WTC11 (cell line): ENCODE data around the gene TMPRSS3. TPM values are rescaled to one million over a fixed set of nuclear protein-coding genes. Genes with fewer than 3 reads are reported as not detected.

ENCODE experiments used
- ATAC-seq: fragments of 200-7000 bp; cut with Tn5 transposase; 2 replicates; pipeline ENCODE4 v1.10.0; 2021; ENCODE audit warnings: mild to moderate bottlenecking, moderate library complexity
- CTCF ChIA-PET: fragments of 300-600 bp; sonication (Branson Sonifier 250); formaldehyde crosslinking; loops from one replicate; lab custom pipeline; 2021; ENCODE audit warnings: antibody characterized with exemption; lab: Charles Lee
- POLR2A ChIA-PET: fragments of 350-600 bp; sonication (Branson Sonifier 250); formaldehyde crosslinking; loops from one replicate; lab custom pipeline; 2021; ENCODE audit warnings: antibody characterized with exemption; lab: Charles Lee
- DNase-seq: peaks from one replicate; pipeline ENCODE4 v3.0.0; 2021; ENCODE audit warnings: low spot score
- H3K27ac Mint-ChIP-seq: 2 replicates; pipeline ENCODE4 v1.8.0; 2021; ENCODE audit warnings: mixed read lengths
- H3K27me3 Mint-ChIP-seq: 2 replicates; pipeline ENCODE4 v1.8.0; 2021; ENCODE audit warnings: low read depth, mild to moderate bottlenecking, moderate library complexity, mixed read lengths
- H3K36me3 Mint-ChIP-seq: 2 replicates; pipeline ENCODE4 v1.8.0; 2021; ENCODE audit warnings: mixed read lengths
- H3K4me1 Mint-ChIP-seq: 2 replicates; pipeline ENCODE4 v1.8.0; 2022; ENCODE audit warnings: mixed read lengths
- H3K4me3 Mint-ChIP-seq: 2 replicates; pipeline ENCODE4 v1.8.0; 2021; ENCODE audit warnings: mild to moderate bottlenecking, moderate library complexity, mixed read lengths
- H3K9me3 Mint-ChIP-seq: 2 replicates; pipeline ENCODE4 v1.8.0; 2021; ENCODE audit warnings: mixed read lengths
- ETV6 ChIP-seq: sonication (generic); formaldehyde crosslinking; IDR thresholded peaks from 2 replicates; pipeline ENCODE4 v1.8.1; 2022; ENCODE audit warnings: mild to moderate bottlenecking, missing genetic modification reagents
- FOXP1 ChIP-seq: sonication (generic); formaldehyde crosslinking; IDR thresholded peaks from 2 replicates; pipeline ENCODE4 v1.8.0; 2022; ENCODE audit warnings: missing genetic modification reagents, mild to moderate bottlenecking, moderate library complexity, borderline replicate concordance
- KAT7 ChIP-seq: sonication (generic); formaldehyde crosslinking; IDR thresholded peaks from 2 replicates; pipeline ENCODE4 v1.8.1; 2023; ENCODE audit warnings: missing genetic modification reagents, mild to moderate bottlenecking, borderline replicate concordance
- MXD4 ChIP-seq: fragments of 250-450 bp; sonication (Bioruptor Pico); IDR thresholded peaks from 2 replicates; pipeline ENCODE4 v1.8.0; 2021; ENCODE audit warnings: mild to moderate bottlenecking, moderate library complexity, borderline replicate concordance
- MYBL2 ChIP-seq: sonication (generic); formaldehyde crosslinking; IDR thresholded peaks from 2 replicates; pipeline ENCODE4 v1.8.1; 2023; ENCODE audit warnings: mild to moderate bottlenecking, moderate library complexity, missing genetic modification reagents
- NFE2L1 ChIP-seq: sonication (generic); formaldehyde crosslinking; IDR thresholded peaks from 2 replicates; pipeline ENCODE4 v1.8.1; 2023; ENCODE audit warnings: missing genetic modification reagents
- NFYB ChIP-seq: sonication (generic); formaldehyde crosslinking; conservative IDR thresholded peaks from 2 replicates; pipeline ENCODE4 v1.8.0; 2022; ENCODE audit warnings: low read depth, missing genetic modification reagents
- NR2C2 ChIP-seq: sonication (generic); formaldehyde crosslinking; IDR thresholded peaks from 2 replicates; pipeline ENCODE4 v1.8.0; 2022; ENCODE audit warnings: mild to moderate bottlenecking, missing genetic modification reagents
- RELA ChIP-seq: sonication (generic); formaldehyde crosslinking; IDR thresholded peaks from 2 replicates; pipeline ENCODE4 v1.8.1; 2022; ENCODE audit warnings: missing genetic modification reagents, mild to moderate bottlenecking, borderline replicate concordance
- TCF7 ChIP-seq: sonication (generic); formaldehyde crosslinking; IDR thresholded peaks from 2 replicates; pipeline ENCODE4 v1.8.0; 2022; ENCODE audit warnings: mild to moderate bottlenecking, low read depth, missing genetic modification reagents, moderate library complexity
- TEAD1 ChIP-seq: sonication (generic); formaldehyde crosslinking; IDR thresholded peaks from 2 replicates; pipeline ENCODE4 v1.8.0; 2022; ENCODE audit warnings: mild to moderate bottlenecking, missing genetic modification reagents
- ZNF219 ChIP-seq: sonication (generic); formaldehyde crosslinking; IDR thresholded peaks from 2 replicates; pipeline ENCODE4 v1.8.0; 2023; ENCODE audit warnings: missing genetic modification reagents, mild to moderate bottlenecking, borderline replicate concordance
- ZNF263 ChIP-seq: sonication (generic); formaldehyde crosslinking; IDR thresholded peaks from 2 replicates; pipeline ENCODE4 v1.8.1; 2022; ENCODE audit warnings: low read depth, mild to moderate bottlenecking, moderate library complexity, missing genetic modification reagents
- total RNA-seq: library from RNA; stranded (reverse); gene quantifications from 3 replicates; pipeline ENCODE4 v1.2.3, GENCODE V29; 2021
- TF ChIP-seq, protein P1 (sequence below): sonication (generic); formaldehyde crosslinking; IDR thresholded peaks from 2 replicates; pipeline ENCODE4 v1.8.0; 2023; ENCODE audit warnings: missing genetic modification reagents, mild to moderate bottlenecking, borderline replicate concordance
- TF ChIP-seq, protein P2 (sequence below): sonication (generic); formaldehyde crosslinking; IDR thresholded peaks from 2 replicates; pipeline ENCODE4 v1.8.1; 2022; ENCODE audit warnings: missing genetic modification reagents, borderline replicate concordance
- TF ChIP-seq, protein P3 (sequence below): fragments of 200-600 bp; IDR thresholded peaks from 2 replicates; pipeline ENCODE4 v1.8.0; 2022; ENCODE audit warnings: antibody characterized with exemption
- TF ChIP-seq, protein P4 (sequence below): sonication (generic); formaldehyde crosslinking; IDR thresholded peaks from 2 replicates; pipeline ENCODE4 v1.8.1; 2023; ENCODE audit warnings: mild to moderate bottlenecking, missing genetic modification reagents
- TF ChIP-seq, protein P5 (sequence below): sonication (generic); formaldehyde crosslinking; IDR thresholded peaks from 2 replicates; pipeline ENCODE4 v1.8.1; 2023; ENCODE audit warnings: mild to moderate bottlenecking, missing genetic modification reagents, moderate library complexity
- TF ChIP-seq, protein P6 (sequence below): sonication (generic); formaldehyde crosslinking; IDR thresholded peaks from 2 replicates; pipeline ENCODE4 v1.8.0; 2023; ENCODE audit warnings: missing genetic modification reagents
- TF ChIP-seq, protein P7 (sequence below): sonication (generic); formaldehyde crosslinking; IDR thresholded peaks from 2 replicates; pipeline ENCODE4 v1.8.1; 2023; ENCODE audit warnings: mild to moderate bottlenecking, moderate library complexity, missing genetic modification reagents

The TMPRSS3 gene
- total RNA-seq, 1 experiment from 2014 or later, result 0.39 TPM

DNA sequence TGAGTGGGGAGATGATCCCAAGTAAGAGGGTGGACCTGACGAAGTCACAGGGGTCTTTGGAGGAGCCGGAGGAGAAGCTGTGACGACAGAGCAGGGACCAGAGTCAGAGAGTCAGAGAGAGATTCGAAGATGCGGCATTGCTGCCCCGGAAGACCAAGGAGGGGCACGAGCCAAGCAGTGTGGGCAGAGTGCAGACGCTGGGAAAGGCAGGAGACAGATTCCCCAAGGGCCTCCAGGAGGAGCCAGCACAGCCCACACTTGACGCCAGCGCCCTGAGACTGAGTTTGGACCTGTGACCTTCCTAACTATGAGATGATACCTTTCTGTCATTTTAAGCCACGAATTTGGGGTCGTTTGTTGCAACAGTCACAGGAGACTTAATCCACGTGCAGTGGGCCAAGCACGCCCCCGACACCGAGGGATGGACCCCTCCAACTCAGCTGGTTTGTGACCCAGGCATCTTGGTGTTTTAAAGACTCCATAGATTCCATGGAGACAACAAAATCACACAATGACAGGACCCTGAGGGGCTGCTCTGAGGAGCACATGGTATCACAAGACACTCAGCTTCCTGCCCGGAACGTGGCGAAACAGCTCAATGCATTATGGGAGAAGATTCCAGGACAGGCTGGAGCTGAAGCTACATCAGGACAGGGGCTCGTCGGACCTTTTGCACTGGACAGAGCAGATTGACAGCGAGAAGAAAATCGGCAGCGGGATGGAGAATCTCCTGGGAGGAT lies 18.5 kb downstream of the TMPRSS3 start:
- TF ChIP-seq MXD4 (CRISPR knock-in tag) (no peak), NR2C2 (CRISPR knock-in tag) (no peak), MYBL2 (CRISPR knock-in tag) (no peak), NFYB (no peak), FOXP1 (CRISPR knock-in tag) (no peak), ZNF219 (CRISPR knock-in tag) (no peak), NFE2L1 (CRISPR knock-in tag) (no peak), RELA (no peak), TEAD1 (no peak)
- TF ChIP-seq, protein P1, sequence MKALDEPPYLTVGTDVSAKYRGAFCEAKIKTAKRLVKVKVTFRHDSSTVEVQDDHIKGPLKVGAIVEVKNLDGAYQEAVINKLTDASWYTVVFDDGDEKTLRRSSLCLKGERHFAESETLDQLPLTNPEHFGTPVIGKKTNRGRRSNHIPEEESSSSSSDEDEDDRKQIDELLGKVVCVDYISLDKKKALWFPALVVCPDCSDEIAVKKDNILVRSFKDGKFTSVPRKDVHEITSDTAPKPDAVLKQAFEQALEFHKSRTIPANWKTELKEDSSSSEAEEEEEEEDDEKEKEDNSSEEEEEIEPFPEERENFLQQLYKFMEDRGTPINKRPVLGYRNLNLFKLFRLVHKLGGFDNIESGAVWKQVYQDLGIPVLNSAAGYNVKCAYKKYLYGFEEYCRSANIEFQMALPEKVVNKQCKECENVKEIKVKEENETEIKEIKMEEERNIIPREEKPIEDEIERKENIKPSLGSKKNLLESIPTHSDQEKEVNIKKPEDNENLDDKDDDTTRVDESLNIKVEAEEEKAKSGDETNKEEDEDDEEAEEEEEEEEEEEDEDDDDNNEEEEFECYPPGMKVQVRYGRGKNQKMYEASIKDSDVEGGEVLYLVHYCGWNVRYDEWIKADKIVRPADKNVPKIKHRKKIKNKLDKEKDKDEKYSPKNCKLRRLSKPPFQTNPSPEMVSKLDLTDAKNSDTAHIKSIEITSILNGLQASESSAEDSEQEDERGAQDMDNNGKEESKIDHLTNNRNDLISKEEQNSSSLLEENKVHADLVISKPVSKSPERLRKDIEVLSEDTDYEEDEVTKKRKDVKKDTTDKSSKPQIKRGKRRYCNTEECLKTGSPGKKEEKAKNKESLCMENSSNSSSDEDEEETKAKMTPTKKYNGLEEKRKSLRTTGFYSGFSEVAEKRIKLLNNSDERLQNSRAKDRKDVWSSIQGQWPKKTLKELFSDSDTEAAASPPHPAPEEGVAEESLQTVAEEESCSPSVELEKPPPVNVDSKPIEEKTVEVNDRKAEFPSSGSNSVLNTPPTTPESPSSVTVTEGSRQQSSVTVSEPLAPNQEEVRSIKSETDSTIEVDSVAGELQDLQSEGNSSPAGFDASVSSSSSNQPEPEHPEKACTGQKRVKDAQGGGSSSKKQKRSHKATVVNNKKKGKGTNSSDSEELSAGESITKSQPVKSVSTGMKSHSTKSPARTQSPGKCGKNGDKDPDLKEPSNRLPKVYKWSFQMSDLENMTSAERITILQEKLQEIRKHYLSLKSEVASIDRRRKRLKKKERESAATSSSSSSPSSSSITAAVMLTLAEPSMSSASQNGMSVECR (CRISPR knock-in tag), result no peak
- TF ChIP-seq, protein P2, sequence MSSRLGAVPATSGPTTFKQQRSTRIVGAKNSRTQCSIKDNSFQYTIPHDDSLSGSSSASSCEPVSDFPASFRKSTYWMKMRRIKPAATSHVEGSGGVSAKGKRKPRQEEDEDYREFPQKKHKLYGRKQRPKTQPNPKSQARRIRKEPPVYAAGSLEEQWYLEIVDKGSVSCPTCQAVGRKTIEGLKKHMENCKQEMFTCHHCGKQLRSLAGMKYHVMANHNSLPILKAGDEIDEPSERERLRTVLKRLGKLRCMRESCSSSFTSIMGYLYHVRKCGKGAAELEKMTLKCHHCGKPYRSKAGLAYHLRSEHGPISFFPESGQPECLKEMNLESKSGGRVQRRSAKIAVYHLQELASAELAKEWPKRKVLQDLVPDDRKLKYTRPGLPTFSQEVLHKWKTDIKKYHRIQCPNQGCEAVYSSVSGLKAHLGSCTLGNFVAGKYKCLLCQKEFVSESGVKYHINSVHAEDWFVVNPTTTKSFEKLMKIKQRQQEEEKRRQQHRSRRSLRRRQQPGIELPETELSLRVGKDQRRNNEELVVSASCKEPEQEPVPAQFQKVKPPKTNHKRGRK (CRISPR knock-in tag), result no peak
- TF ChIP-seq, protein P3, sequence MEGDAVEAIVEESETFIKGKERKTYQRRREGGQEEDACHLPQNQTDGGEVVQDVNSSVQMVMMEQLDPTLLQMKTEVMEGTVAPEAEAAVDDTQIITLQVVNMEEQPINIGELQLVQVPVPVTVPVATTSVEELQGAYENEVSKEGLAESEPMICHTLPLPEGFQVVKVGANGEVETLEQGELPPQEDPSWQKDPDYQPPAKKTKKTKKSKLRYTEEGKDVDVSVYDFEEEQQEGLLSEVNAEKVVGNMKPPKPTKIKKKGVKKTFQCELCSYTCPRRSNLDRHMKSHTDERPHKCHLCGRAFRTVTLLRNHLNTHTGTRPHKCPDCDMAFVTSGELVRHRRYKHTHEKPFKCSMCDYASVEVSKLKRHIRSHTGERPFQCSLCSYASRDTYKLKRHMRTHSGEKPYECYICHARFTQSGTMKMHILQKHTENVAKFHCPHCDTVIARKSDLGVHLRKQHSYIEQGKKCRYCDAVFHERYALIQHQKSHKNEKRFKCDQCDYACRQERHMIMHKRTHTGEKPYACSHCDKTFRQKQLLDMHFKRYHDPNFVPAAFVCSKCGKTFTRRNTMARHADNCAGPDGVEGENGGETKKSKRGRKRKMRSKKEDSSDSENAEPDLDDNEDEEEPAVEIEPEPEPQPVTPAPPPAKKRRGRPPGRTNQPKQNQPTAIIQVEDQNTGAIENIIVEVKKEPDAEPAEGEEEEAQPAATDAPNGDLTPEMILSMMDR, result no peak
- TF ChIP-seq, protein P4, sequence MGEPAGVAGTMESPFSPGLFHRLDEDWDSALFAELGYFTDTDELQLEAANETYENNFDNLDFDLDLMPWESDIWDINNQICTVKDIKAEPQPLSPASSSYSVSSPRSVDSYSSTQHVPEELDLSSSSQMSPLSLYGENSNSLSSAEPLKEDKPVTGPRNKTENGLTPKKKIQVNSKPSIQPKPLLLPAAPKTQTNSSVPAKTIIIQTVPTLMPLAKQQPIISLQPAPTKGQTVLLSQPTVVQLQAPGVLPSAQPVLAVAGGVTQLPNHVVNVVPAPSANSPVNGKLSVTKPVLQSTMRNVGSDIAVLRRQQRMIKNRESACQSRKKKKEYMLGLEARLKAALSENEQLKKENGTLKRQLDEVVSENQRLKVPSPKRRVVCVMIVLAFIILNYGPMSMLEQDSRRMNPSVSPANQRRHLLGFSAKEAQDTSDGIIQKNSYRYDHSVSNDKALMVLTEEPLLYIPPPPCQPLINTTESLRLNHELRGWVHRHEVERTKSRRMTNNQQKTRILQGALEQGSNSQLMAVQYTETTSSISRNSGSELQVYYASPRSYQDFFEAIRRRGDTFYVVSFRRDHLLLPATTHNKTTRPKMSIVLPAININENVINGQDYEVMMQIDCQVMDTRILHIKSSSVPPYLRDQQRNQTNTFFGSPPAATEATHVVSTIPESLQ, result no peak
- Mint-ChIP-seq H3K36me3 (peaks cover 5% of the 10 kb centered on the region; the same call in 1 of the 2 replicates), H3K9me3 (peaks cover 10% of the 10 kb centered on the region), H3K27me3 (peaks cover 3% of the 10 kb centered on the region; the same call in 1 of the 2 replicates), H3K4me1 (peaks cover 6% of the 10 kb centered on the region), H3K4me3 (no peak overlapping the region), H3K27ac (no peak overlapping the region)
- CTCF ChIA-PET, result interaction anchor here (2.1 kb wide), 1 partner anchor 67 kb away, joined by 11 read pairs; no protein-coding TSS in a partner anchor
- POLR2A ChIA-PET, result interaction anchor here (0.5 kb wide), 1 partner anchor 10 kb away, joined by 5 read pairs; no protein-coding TSS in a partner anchor
- ATAC-seq (no peak), DNase-seq (no peak)

DNA sequence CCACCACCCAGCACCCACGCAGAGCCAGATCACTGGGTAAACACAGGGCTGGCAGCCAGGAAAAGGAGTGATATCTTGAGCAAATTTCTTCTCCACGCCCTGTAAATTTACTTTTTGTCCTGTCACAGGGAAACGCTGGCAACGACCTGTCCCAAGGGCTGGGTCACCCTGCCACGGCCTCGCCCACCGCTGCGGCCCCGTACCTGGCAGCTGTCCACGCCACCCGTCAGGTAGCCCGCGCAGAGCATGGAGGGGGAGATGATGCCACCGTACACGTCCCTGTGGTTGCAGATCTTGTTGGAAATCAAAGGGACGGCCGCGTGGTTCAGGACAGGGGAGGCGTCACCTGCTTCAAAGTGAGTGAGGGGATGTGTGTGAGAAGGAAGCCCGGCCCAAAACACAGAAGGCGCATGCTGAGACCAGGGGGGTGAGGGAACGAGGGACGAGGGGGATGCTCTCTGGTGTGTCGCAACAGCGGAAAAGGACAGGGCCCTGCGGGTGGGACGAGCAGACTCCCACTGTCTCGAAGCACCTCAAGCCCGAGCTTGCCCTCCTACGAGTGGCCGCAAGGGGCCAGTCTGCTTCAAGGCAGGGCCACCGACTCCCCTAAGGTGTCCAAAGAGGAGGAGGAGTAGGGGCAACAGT lies 19.4 kb downstream of the TMPRSS3 start:
- H3K27me3 Mint-ChIP-seq, result peaks cover under 1% of the 10 kb centered on the region; the same call in 1 of the 2 replicates
- H3K36me3 Mint-ChIP-seq, result peaks cover under 1% of the 10 kb centered on the region; the same call in 1 of the 2 replicates
- peaks cover 2% of the 10 kb centered on the region for H3K9me3 Mint-ChIP-seq
- H3K4me1 Mint-ChIP-seq, result peaks cover 12% of the 10 kb centered on the region
- ChIA-PET CTCF (interaction anchor here (2.1 kb wide), 1 partner anchor 66 kb away, joined by 11 read pairs; no protein-coding TSS in a partner anchor), POLR2A (interaction anchor here (0.5 kb wide), 1 partner anchor 17 kb away, joined by 3 read pairs; no protein-coding TSS in a partner anchor)
- peak; percentile 38 for DNase-seq
- peak; percentile 19; the same call in 1 of the 2 replicates for ATAC-seq
- no peak overlapping the region for H3K4me3 Mint-ChIP-seq
- H3K27ac Mint-ChIP-seq, result no peak overlapping the region
- TF ChIP-seq ETV6 (CRISPR knock-in tag), result no peak
- TF ChIP-seq, protein P5, sequence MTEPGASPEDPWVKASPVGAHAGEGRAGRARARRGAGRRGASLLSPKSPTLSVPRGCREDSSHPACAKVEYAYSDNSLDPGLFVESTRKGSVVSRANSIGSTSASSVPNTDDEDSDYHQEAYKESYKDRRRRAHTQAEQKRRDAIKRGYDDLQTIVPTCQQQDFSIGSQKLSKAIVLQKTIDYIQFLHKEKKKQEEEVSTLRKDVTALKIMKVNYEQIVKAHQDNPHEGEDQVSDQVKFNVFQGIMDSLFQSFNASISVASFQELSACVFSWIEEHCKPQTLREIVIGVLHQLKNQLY (CRISPR knock-in tag), result no peak
- no peak for TF ChIP-seq TCF7 (CRISPR knock-in tag)
- no peak for TF ChIP-seq ZNF263 (CRISPR knock-in tag)
- no peak for TF ChIP-seq KAT7 (CRISPR knock-in tag)
- TF ChIP-seq, protein P6, sequence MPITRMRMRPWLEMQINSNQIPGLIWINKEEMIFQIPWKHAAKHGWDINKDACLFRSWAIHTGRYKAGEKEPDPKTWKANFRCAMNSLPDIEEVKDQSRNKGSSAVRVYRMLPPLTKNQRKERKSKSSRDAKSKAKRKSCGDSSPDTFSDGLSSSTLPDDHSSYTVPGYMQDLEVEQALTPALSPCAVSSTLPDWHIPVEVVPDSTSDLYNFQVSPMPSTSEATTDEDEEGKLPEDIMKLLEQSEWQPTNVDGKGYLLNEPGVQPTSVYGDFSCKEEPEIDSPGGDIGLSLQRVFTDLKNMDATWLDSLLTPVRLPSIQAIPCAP (CRISPR knock-in tag), result no peak
- TF ChIP-seq, protein P7, sequence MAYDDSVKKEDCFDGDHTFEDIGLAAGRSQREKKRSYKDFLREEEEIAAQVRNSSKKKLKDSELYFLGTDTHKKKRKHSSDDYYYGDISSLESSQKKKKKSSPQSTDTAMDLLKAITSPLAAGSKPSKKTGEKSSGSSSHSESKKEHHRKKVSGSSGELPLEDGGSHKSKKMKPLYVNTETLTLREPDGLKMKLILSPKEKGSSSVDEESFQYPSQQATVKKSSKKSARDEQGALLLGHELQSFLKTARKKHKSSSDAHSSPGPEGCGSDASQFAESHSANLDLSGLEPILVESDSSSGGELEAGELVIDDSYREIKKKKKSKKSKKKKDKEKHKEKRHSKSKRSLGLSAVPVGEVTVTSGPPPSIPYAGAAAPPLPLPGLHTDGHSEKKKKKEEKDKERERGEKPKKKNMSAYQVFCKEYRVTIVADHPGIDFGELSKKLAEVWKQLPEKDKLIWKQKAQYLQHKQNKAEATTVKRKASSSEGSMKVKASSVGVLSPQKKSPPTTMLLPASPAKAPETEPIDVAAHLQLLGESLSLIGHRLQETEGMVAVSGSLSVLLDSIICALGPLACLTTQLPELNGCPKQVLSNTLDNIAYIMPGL (CRISPR knock-in tag), result no peak
- no peak for TF ChIP-seq TEAD1
